ENCODE results near the gene MGAT5. TPM values are rescaled to one million over a fixed set of nuclear protein-coding genes. Genes with fewer than 3 reads are reported as not detected.

MGAT5 gene
- total RNA-seq, 1 donor from 2014 or later, result 98.7 TPM

GRCh38 chr2:134426721-134427120 is 172.8 kb downstream of the MGAT5 start:
- intact Hi-C loops (cut with micrococcal nuclease), result no loop called here
- DNase-seq, result no peak
- Histone ChIP-seq H3K4me1 (peaks cover 10% of the 10 kb centered on the region), H3K27ac (replicated peaks) (no peak overlapping the region), H3K27me3 (ENCODE audit: low read depth) (no peaks in the 10 kb centered on the region), H3K36me3 (peaks cover 64% of the 10 kb centered on the region), H3K4me3 (no peak overlapping the region), H3K9me3 (replicated peaks) (no peaks in the 10 kb centered on the region)
- TF ChIP-seq CTCF (IDR thresholded peaks at IDR 0.05; ENCODE audit: borderline replicate concordance), result no peak

- no peak for DNase-seq
- intact Hi-C loops (cut with micrococcal nuclease), result no loop called here
- Histone ChIP-seq H3K27me3 (ENCODE audit: low read depth) (no peaks in the 10 kb centered on the region), H3K9me3 (replicated peaks) (no peaks in the 10 kb centered on the region), H3K36me3 (peaks cover 82% of the 10 kb centered on the region), H3K4me3 (no peak overlapping the region), H3K27ac (replicated peaks) (no peak overlapping the region), H3K4me1 (no peaks in the 10 kb centered on the region)
- TF ChIP-seq CTCF (IDR thresholded peaks at IDR 0.05; ENCODE audit: borderline replicate concordance), result no peak
These were observed 176.0 kb downstream of the MGAT5 start for GRCh38 chr2:134429886-134430285.

DNA sequence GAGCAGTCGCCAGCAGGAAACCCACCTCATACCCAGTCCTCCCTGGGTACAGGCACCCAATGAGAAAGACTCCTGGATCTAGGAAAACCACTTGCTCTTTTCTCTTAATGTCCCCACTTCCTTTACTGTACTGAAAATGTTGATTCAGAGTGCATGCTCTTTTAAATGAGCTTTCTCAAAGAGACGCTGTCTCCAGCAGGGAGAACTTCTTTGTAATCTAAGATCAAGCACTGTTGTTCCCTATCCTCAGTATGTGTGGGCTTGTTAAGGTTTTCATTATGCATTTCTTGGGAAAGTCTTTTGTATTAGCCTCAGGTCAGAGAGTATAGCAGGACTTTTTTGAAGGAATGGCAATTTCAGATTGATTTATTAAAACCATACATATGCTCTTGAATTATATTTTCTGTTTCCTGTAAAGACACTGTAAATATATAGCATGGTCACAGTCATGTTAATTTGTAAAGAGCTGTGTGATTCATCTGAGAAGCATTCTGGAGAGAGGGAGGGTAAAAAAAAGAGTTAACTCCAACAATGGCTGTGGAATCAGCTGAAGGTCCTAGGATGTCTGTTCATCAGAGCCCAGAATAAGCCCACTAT is 178.1 kb downstream of the MGAT5 start:
- Histone ChIP-seq H3K4me1 (no peaks in the 10 kb centered on the region), H3K4me3 (no peak overlapping the region), H3K27ac (replicated peaks) (no peak overlapping the region), H3K9me3 (replicated peaks) (no peaks in the 10 kb centered on the region), H3K36me3 (peaks cover 94% of the 10 kb centered on the region), H3K27me3 (ENCODE audit: low read depth) (no peaks in the 10 kb centered on the region)
- TF ChIP-seq CTCF (IDR thresholded peaks at IDR 0.05; ENCODE audit: borderline replicate concordance), result no peak
- intact Hi-C loops (cut with micrococcal nuclease), result no loop called here
- no peak for DNase-seq

DNA sequence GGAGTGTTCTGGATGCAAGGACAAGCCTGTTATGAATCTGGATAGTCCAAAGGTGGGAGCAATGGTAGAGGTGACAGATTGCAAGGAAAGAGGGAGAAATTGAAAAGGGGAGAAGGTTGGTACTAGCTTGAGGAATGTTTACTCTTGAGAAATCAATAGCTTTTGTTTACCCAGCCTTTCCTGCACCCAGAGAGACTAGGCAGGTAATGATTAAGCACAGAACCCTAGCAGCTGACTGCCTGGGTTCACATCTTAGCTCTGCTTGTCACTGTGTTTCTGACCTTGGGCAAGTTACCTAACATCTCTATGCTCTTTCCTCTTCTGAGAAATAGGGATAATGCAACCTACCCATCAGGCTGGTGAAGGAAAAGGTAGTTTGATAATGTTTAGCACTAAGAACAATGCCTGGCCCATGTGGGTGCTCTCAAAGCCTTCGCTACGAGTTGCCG is 178.6 kb downstream of the MGAT5 start:
- no peak overlapping the region for H3K4me3 ChIP-seq
- no peaks in the 10 kb centered on the region for H3K4me1 ChIP-seq
- no peak overlapping the region for H3K27ac ChIP-seq (replicated peaks)
- intact Hi-C loops (cut with micrococcal nuclease), result no loop called here
- no peak for DNase-seq
- H3K36me3 ChIP-seq, result peaks cover 97% of the 10 kb centered on the region
- no peak for TF ChIP-seq CTCF (IDR thresholded peaks at IDR 0.05; ENCODE audit: borderline replicate concordance)
- no peaks in the 10 kb centered on the region for H3K27me3 ChIP-seq (ENCODE audit: low read depth)
- no peaks in the 10 kb centered on the region for H3K9me3 ChIP-seq (replicated peaks)

- Histone ChIP-seq H3K36me3 (peaks cover 90% of the 10 kb centered on the region), H3K9me3 (replicated peaks) (no peaks in the 10 kb centered on the region), H3K27ac (replicated peaks) (no peak overlapping the region), H3K4me1 (no peaks in the 10 kb centered on the region), H3K27me3 (ENCODE audit: low read depth) (no peaks in the 10 kb centered on the region), H3K4me3 (no peak overlapping the region)
- no peak for DNase-seq
- TF ChIP-seq CTCF (IDR thresholded peaks at IDR 0.05; ENCODE audit: borderline replicate concordance), result no peak
- intact Hi-C loops (cut with micrococcal nuclease), result no loop called here
These were observed 179.6 kb downstream of the MGAT5 start for GRCh38 chr2:134433469-134433868.

Data from left ventricle myocardium inferior (tissue), 1 donor.